ENCODE data around the gene WDR11. TPM values are rescaled to one million over a fixed set of nuclear protein-coding genes. Genes with fewer than 3 reads are reported as not detected.

The WDR11 gene
- 34.0 TPM for polyA plus RNA-seq (ENCODE audit: insufficient read length)

GRCh38 chr10:120850911-120851865 is at the start of gene WDR11:
Gene WDR11 (plus strand): TSS chr10:120851362. CDS start chr10:120851421, 59 bp downstream.
- peak; percentile 86 for DNase-seq

- no peak for DNase-seq
These were observed 48.2 kb upstream of the WDR11 start for GRCh38 chr10:120802935-120803334.

- no peak for DNase-seq
These were observed 47.2 kb upstream of the WDR11 start for GRCh38 chr10:120803972-120804371.

- DNase-seq: no peak
These were observed 45.9 kb upstream of the WDR11 start for GRCh38 chr10:120805014-120805812.

GRCh38 chr10:120806081-120806480 is 45.1 kb upstream of the WDR11 start:
- DNase-seq: no peak

- DNase-seq: no peak
These were observed 40.9 kb upstream of the WDR11 start for GRCh38 chr10:120810298-120810697.

GRCh38 chr10:120813085-120813484 is 38.1 kb upstream of the WDR11 start:
- no peak for DNase-seq

GRCh38 chr10:120818301-120818700 is 32.9 kb upstream of the WDR11 start:
- no peak for DNase-seq

- no peak for DNase-seq
These were observed 31.8 kb upstream of the WDR11 start for GRCh38 chr10:120819366-120819765.

- DNase-seq: no peak
These were observed 27.9 kb upstream of the WDR11 start for GRCh38 chr10:120823266-120823665.

- no peak for DNase-seq
These were observed 26.3 kb upstream of the WDR11 start for GRCh38 chr10:120824881-120825309.

GRCh38 chr10:120825878-120826769 is 25.0 kb upstream of the WDR11 start:
- DNase-seq: no peak

- DNase-seq: no peak
These were observed 23.8 kb upstream of the WDR11 start for GRCh38 chr10:120827251-120827875.

- no peak for DNase-seq
These were observed 22.3 kb upstream of the WDR11 start for GRCh38 chr10:120828763-120829319.

- DNase-seq: no peak
These were observed 19.1 kb upstream of the WDR11 start for GRCh38 chr10:120832106-120832505.

GRCh38 chr10:120833222-120833928 is 17.8 kb upstream of the WDR11 start:
- no peak for DNase-seq

GRCh38 chr10:120835603-120836002 is 15.6 kb upstream of the WDR11 start:
- no peak for DNase-seq

- DNase-seq: no peak
These were observed 12.2 kb upstream of the WDR11 start for GRCh38 chr10:120838941-120839340.

- DNase-seq: no peak
These were observed 9.5 kb upstream of the WDR11 start for GRCh38 chr10:120841522-120842189.

GRCh38 chr10:120854388-120854787 is 3.2 kb downstream of the WDR11 start:
- DNase-seq: no peak

Measured in hindlimb muscle (tissue), 1 donor.